Endothelial cell of umbilical vein (primary cell): ENCODE results near the gene PAQR8. TPM values are rescaled to one million over a fixed set of nuclear protein-coding genes. Genes with fewer than 3 reads are reported as not detected.

ENCODE experiments used
- BruUV-seq: library from RNA; stranded (reverse); fragments of 400-500 nt; replicated peaks from 2 replicates; lab custom pipeline; 2021; lab: Mats Ljungman, UMichigan
- CTCF ChIA-PET: fragments of 300-600, 350-600 bp; sonication (Branson Sonifier 250); formaldehyde crosslinking; loops from one replicate; lab custom pipeline; 2021; ENCODE audit warnings: antibody characterized with exemption, inconsistent platforms; lab: Charles Lee
- POLR2A ChIA-PET: fragments of 300-600, 350-600 bp; sonication (Branson Sonifier 250); formaldehyde crosslinking; loops from one replicate; lab custom pipeline; 2021; ENCODE audit warnings: antibody characterized with exemption, inconsistent platforms; lab: Charles Lee
- DNase-seq: peaks from one replicate; pipeline ENCODE4 v3.0.0-alpha.2; 2011; ENCODE audit warnings: low read depth, low spot score
- FAIRE-seq: peaks from 2 replicates; lab custom pipeline; 2011; peaks lifted over from hg19 to GRCh38; lab: Jason Lieb, UNC
- H2AFZ ChIP-seq: 2 replicates; pipeline ENCODE4 v1.6.0; 2012; ENCODE audit warnings: low read depth, low read length, control low read depth, inconsistent platforms
- H3K27ac ChIP-seq: 2 replicates; pipeline ENCODE4 v1.5.1; 2011; ENCODE audit warnings: low read depth, mild to moderate bottlenecking, control low read depth, low read length, moderate library complexity; ENCODE audit not compliant: insufficient read depth
- H3K27me3 ChIP-seq, 2 experiments: 2 replicates each; pipeline versions ENCODE4 v1.6.0 to v1.6.1; 2011; ENCODE audit warnings: low read length in 2 of 2, mixed read lengths in 1 of 2; ENCODE audit not compliant: control insufficient read depth in 2 of 2, insufficient read depth in 2 of 2
- H3K36me3 ChIP-seq, 2 experiments: 2 replicates in 1 of 2; 3 replicates in 1 of 2; pipeline ENCODE4 v1.5.1; 2011; ENCODE audit warnings: low read length in 2 of 2, mild to moderate bottlenecking in 1 of 2, moderate library complexity in 1 of 2; ENCODE audit not compliant: control insufficient read depth in 2 of 2, insufficient read depth in 2 of 2; ENCODE audit errors: extremely low read depth in 1 of 2
- H3K4me1 ChIP-seq: 3 replicates; pipeline ENCODE4 v1.5.1; 2011; ENCODE audit warnings: mild to moderate bottlenecking, low read length; ENCODE audit not compliant: control insufficient read depth, insufficient read depth; ENCODE audit errors: extremely low read depth
- H3K4me2 ChIP-seq: 2 replicates; pipeline ENCODE4 v1.6.1; 2011; ENCODE audit warnings: low read length, control low read depth, mixed read lengths; ENCODE audit not compliant: insufficient read depth
- H3K4me3 ChIP-seq, 3 experiments: fragments of 200-600 bp in 1 of 3; sonication (generic), shearing (Covaris generic) in 1 of 3; replicated peaks in 1 of 3; 2 replicates each; pipeline ENCODE4 v1.5.1; 2011 to 2016; ENCODE audit warnings: control low read depth in 3 of 3, low read length in 3 of 3, mild to moderate bottlenecking in 2 of 3, inconsistent platforms in 1 of 3, low read depth in 1 of 3, moderate library complexity in 1 of 3; ENCODE audit not compliant: insufficient read depth in 1 of 3
- H3K79me2 ChIP-seq: 2 replicates; pipeline ENCODE4 v1.6.0; 2012; ENCODE audit warnings: low read length, inconsistent platforms; ENCODE audit not compliant: control insufficient read depth, insufficient read depth
- H3K9ac ChIP-seq: replicated peaks from 2 replicates; pipeline ENCODE3; 2011; ENCODE audit warnings: low read length, control low read depth; ENCODE audit not compliant: insufficient read depth; ENCODE audit errors: extremely low read depth
- H3K9me1 ChIP-seq: replicated peaks from 3 replicates; pipeline ENCODE4 v1.6.0; 2011; ENCODE audit warnings: mild to moderate bottlenecking, low read length; ENCODE audit not compliant: control insufficient read depth, insufficient read depth; ENCODE audit errors: extremely low read depth
- H3K9me3 ChIP-seq: replicated peaks from 2 replicates; pipeline ENCODE4 v1.5.1; 2012; ENCODE audit warnings: low read length, inconsistent platforms; ENCODE audit not compliant: control insufficient read depth, insufficient read depth
- H4K20me1 ChIP-seq: replicated peaks from 2 replicates; pipeline ENCODE3; 2011; ENCODE audit warnings: mild to moderate bottlenecking, low read length; ENCODE audit not compliant: control insufficient read depth, insufficient read depth; ENCODE audit errors: extremely low read depth
- EZH2 ChIP-seq: IDR thresholded peaks from 2 replicates; pipeline ENCODE4 v1.6.1; 2012; ENCODE audit warnings: borderline replicate concordance, low read depth, mild to moderate bottlenecking, moderate library complexity, low read length, inconsistent platforms; ENCODE audit not compliant: severe bottlenecking
- FOS ChIP-seq: IDR thresholded peaks from 2 replicates; pipeline ENCODE4 v1.6.1; 2011; ENCODE audit warnings: mild to moderate bottlenecking, low read length, moderate library complexity, borderline replicate concordance; ENCODE audit not compliant: insufficient read depth
- GATA2 ChIP-seq: IDR thresholded peaks from 2 replicates; pipeline ENCODE4 v1.7.0; 2011; ENCODE audit warnings: low read depth, mild to moderate bottlenecking, moderate library complexity, mixed read lengths, low read length; ENCODE audit not compliant: insufficient read length, insufficient read depth
- JUN ChIP-seq: IDR thresholded peaks from 2 replicates; pipeline ENCODE4 v1.6.1; 2011; ENCODE audit warnings: borderline replicate concordance, low read depth; ENCODE audit not compliant: insufficient read length, insufficient read depth
- MYC ChIP-seq: IDR thresholded peaks from one replicate; pipeline ENCODE4 v1.6.1; 2011; ENCODE audit warnings: mild to moderate bottlenecking, low read depth, low read length
- POLR2A ChIP-seq: IDR thresholded peaks from 2 replicates; pipeline ENCODE4 v1.6.1; 2012; ENCODE audit warnings: low read depth, mild to moderate bottlenecking, control low read depth, low read length
- POLR2AphosphoS5 ChIP-seq: IDR thresholded peaks from 2 replicates; pipeline ENCODE4 v1.6.1; 2012; ENCODE audit warnings: low read depth, mild to moderate bottlenecking, control low read depth, low read length, moderate library complexity; ENCODE audit not compliant: insufficient read depth
- dilution Hi-C: fragments of 300-500 bp; cut with MboI; formaldehyde crosslinking; loops from one replicate; pipeline ENCODE4 v1.15.0; 2019; ENCODE audit warnings: low sequenced_read_pairs; ENCODE audit not compliant: extremely low pct_ligation_motif_present
- intact Hi-C: fragments of 100-400 bp; cut with micrococcal nuclease; formaldehyde crosslinking; loops from one replicate; pipeline ENCODE4 v1.10.0; 2022
- polyA plus RNA-seq, 4 experiments: library from polyadenylated mRNA; depleted of rRNA in 3 of 4; stranded (reverse) in 3 of 4; unstranded in 1 of 4; fragments of >200 nt; gene quantifications; 2 replicates each; pipeline versions ENCODE4 v1.2.1 to v1.2.3, GENCODE V29; 2011 to 2012; ENCODE audit warnings: missing spikeins in 1 of 4
- total RNA-seq: library from RNA; stranded (reverse); gene quantifications from 2 replicates; pipeline ENCODE4 v1.2.3, GENCODE V29; 2021
- TF ChIP-seq, protein P1 (sequence below): IDR thresholded peaks from 2 replicates; pipeline ENCODE4 v1.6.1; 2011; ENCODE audit not compliant: insufficient read depth, insufficient read length
- TF ChIP-seq, protein P2 (sequence below), 2 donors: IDR thresholded peaks; 1 replicate in 1 of 2; 2 replicates in 1 of 2; pipeline ENCODE4 v1.5.1; 2011; ENCODE audit warnings: low read length in 2 of 2, mild to moderate bottlenecking in 2 of 2, moderate library complexity in 2 of 2, control low read depth in 1 of 2, inconsistent platforms in 1 of 2, low read depth in 1 of 2; ENCODE audit not compliant: insufficient read depth in 1 of 2; ENCODE audit errors: extremely low read depth in 1 of 2

The PAQR8 gene
- total and polyA plus RNA-seq, 2 donors (not counting 3 experiments of a cell fraction or from before 2014, with no cell fraction given): 4.3 to 6.0 TPM

DNA sequence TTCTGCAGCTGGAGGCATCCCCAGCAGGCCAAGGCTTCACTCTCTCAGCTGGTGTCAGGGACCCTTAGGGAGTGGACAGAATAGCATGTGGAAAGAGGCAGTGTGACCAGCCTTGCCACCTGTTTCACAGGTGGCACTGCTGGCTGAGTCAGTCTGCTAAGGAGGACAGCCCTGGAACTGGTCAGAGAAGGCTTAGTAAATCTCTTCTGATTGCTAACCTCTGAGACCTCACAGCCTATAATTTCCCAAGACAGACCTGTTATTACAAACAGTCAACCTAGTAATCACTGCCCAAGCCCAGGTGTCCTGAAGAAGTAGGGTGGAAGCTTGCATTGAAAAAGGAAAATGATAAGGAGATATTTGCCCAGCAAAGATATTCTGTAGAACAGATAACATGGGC, 26.4 kb upstream of the PAQR8 start:
- dilution Hi-C loops: no loop called here
- DNase-seq: no peak
- no peak overlapping the region for H2AFZ ChIP-seq
- no peak for FAIRE-seq
- H3K4me3 ChIP-seq: no peak overlapping the region
- TF ChIP-seq, protein P1, sequence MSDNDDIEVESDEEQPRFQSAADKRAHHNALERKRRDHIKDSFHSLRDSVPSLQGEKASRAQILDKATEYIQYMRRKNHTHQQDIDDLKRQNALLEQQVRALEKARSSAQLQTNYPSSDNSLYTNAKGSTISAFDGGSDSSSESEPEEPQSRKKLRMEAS: no peak
- TF ChIP-seq EZH2 (no peak), GATA2 (no peak), MYC (no peak), POLR2A (no peak)
- H3K36me3 ChIP-seq: no peaks in the 10 kb centered on the region
- intact Hi-C loops: no loop called here
- H3K79me2 ChIP-seq: no peaks in the 10 kb centered on the region
- no peak overlapping the region for H3K27ac ChIP-seq
- no peak overlapping the region for H3K9ac ChIP-seq
- no TSS peak for BruUV-seq
- ChIA-PET POLR2A (no interaction called here), CTCF (no interaction called here)
- peaks cover 2 to 9% of the 10 kb centered on the region in 2 experiments for H3K27me3 ChIP-seq
- no peaks in the 10 kb centered on the region for H3K9me3 ChIP-seq
- no peak overlapping the region for H3K4me2 ChIP-seq
- H3K9me1 ChIP-seq: no peaks in the 10 kb centered on the region
- no peaks in the 10 kb centered on the region for H3K4me1 ChIP-seq
- no peaks in the 10 kb centered on the region for H4K20me1 ChIP-seq

DNA sequence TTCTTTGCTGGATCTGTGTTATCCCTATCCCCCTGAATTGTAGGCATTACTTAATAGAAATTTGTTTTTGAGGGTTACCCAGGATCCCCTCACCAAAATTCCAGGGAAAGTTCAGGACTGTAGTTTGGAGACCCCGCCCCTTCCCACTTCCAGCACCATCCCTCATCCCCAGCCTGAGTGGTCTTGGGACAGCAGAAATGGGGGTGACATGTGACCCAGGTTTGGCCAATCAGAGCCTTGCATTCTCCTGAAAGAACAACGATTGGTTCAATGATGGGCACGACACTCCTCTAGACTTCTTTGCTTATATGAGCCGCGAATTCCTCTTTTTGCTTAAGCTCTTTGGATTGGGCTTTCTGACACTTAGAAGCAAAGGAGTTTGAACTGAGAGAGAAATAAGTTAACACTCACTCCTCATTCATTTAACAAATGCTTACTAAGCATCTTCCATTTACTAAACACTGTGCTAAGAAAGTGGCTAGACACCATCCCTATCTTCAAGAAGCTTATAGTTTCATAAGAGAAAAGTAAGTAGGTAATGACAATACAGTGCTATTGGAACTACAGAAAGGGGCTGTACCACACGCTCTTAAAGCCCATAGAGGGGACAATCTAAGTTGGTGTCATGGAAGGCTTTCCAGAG, 24.9 kb upstream of the PAQR8 start:
- Histone ChIP-seq H3K27me3 (peaks cover 2 to 6% of the 10 kb centered on the region in 2 experiments), H2AFZ (no peak overlapping the region), H3K9ac (no peak overlapping the region), H3K36me3 (no peaks in the 10 kb centered on the region), H3K4me2 (no peak overlapping the region), H3K9me1 (no peaks in the 10 kb centered on the region), H3K4me3 (no peak overlapping the region), H3K9me3 (no peaks in the 10 kb centered on the region), H4K20me1 (no peaks in the 10 kb centered on the region), H3K79me2 (no peaks in the 10 kb centered on the region), H3K4me1 (no peaks in the 10 kb centered on the region), H3K27ac (no peak overlapping the region)
- CTCF ChIA-PET: interaction anchor here (1.0 to 1.2 kb wide), 3 partner anchors 15 to 52 kb away, joined by 3 read pairs; no protein-coding TSS in a partner anchor
- FAIRE-seq: no peak
- no peak for DNase-seq
- dilution Hi-C loops: no loop called here
- intact Hi-C loops: no loop called here
- no TSS peak for BruUV-seq
- TF ChIP-seq, protein P2, sequence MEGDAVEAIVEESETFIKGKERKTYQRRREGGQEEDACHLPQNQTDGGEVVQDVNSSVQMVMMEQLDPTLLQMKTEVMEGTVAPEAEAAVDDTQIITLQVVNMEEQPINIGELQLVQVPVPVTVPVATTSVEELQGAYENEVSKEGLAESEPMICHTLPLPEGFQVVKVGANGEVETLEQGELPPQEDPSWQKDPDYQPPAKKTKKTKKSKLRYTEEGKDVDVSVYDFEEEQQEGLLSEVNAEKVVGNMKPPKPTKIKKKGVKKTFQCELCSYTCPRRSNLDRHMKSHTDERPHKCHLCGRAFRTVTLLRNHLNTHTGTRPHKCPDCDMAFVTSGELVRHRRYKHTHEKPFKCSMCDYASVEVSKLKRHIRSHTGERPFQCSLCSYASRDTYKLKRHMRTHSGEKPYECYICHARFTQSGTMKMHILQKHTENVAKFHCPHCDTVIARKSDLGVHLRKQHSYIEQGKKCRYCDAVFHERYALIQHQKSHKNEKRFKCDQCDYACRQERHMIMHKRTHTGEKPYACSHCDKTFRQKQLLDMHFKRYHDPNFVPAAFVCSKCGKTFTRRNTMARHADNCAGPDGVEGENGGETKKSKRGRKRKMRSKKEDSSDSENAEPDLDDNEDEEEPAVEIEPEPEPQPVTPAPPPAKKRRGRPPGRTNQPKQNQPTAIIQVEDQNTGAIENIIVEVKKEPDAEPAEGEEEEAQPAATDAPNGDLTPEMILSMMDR (IDR thresholded peaks at IDR 0.05; ENCODE audit: extremely low read depth in 1 of 2, insufficient read depth in 1 of 2, low read depth in 1 of 2, low read length in 2 of 2): no peak
- TF ChIP-seq EZH2 (no peak), MYC (no peak), GATA2 (no peak), POLR2AphosphoS5 (no peak), FOS (no peak), POLR2A (no peak), JUN (no peak)
- TF ChIP-seq, protein P1: no peak
- POLR2A ChIA-PET: no interaction called here
